ENCODE data around the gene TRIM2.

The TRIM2 gene

GRCh38 chr4:153295131-153295755 is 91.0 kb downstream of the TRIM2 start:
- Histone ChIP-seq H3K27me3 (replicated peaks; ENCODE audit: insufficient read depth, low read length) (no peaks in the 10 kb centered on the region), H3K36me3 (replicated peaks; ENCODE audit: insufficient read depth, low read length) (no peaks in the 10 kb centered on the region), H3K79me2 (ENCODE audit: low read length) (no peaks in the 10 kb centered on the region), H3K9ac (ENCODE audit: low read length) (no peak overlapping the region), H3K9me3 (replicated peaks; ENCODE audit: insufficient read depth, low read length) (no peaks in the 10 kb centered on the region), H3K4me3 (ENCODE audit: low read length) (no peak overlapping the region), H3K27ac (ENCODE audit: low read length) (no peak overlapping the region), H3K9me2 (replicated peaks; ENCODE audit: insufficient read depth, low read length) (no peaks in the 10 kb centered on the region), H4K20me1 (ENCODE audit: insufficient read depth, low read length) (no peaks in the 10 kb centered on the region), H3K4me2 (ENCODE audit: low read depth, low read length) (no peak overlapping the region), H3K4me1 (ENCODE audit: low read length) (no peaks in the 10 kb centered on the region), H3F3A (ENCODE audit: insufficient read depth, low read length) (no peaks in the 10 kb centered on the region), H2AFZ (ENCODE audit: low read length) (no peak overlapping the region)
- TF ChIP-seq EZH2 (optimal IDR thresholded peaks at IDR 0.05; ENCODE audit: low read depth, low read length) (no peak), EZH2phosphoT487 (IDR thresholded peaks at IDR 0.05; ENCODE audit: low read length) (no peak), CTCF (IDR thresholded peaks at IDR 0.05; ENCODE audit: low read length) (no peak)
- DNase-seq, result no peak

- no peak for DNase-seq
- Histone ChIP-seq H3K9me3 (replicated peaks; ENCODE audit: insufficient read depth, low read length) (no peaks in the 10 kb centered on the region), H3K79me2 (ENCODE audit: low read length) (no peaks in the 10 kb centered on the region), H3K4me2 (ENCODE audit: low read depth, low read length) (no peak overlapping the region), H3K4me1 (ENCODE audit: low read length) (no peaks in the 10 kb centered on the region), H3K27me3 (replicated peaks; ENCODE audit: insufficient read depth, low read length) (no peaks in the 10 kb centered on the region), H3K4me3 (ENCODE audit: low read length) (no peak overlapping the region), H2AFZ (ENCODE audit: low read length) (no peak overlapping the region), H3F3A (ENCODE audit: insufficient read depth, low read length) (no peaks in the 10 kb centered on the region), H3K36me3 (replicated peaks; ENCODE audit: insufficient read depth, low read length) (no peaks in the 10 kb centered on the region), H4K20me1 (ENCODE audit: insufficient read depth, low read length) (no peaks in the 10 kb centered on the region), H3K27ac (ENCODE audit: low read length) (no peak overlapping the region), H3K9me2 (replicated peaks; ENCODE audit: insufficient read depth, low read length) (no peaks in the 10 kb centered on the region), H3K9ac (ENCODE audit: low read length) (no peak overlapping the region)
- no peak for TF ChIP-seq EZH2phosphoT487 (IDR thresholded peaks at IDR 0.05; ENCODE audit: low read length)
- no peak for TF ChIP-seq EZH2 (optimal IDR thresholded peaks at IDR 0.05; ENCODE audit: low read depth, low read length)
- no peak for TF ChIP-seq CTCF (IDR thresholded peaks at IDR 0.05; ENCODE audit: low read length)
Observed at GRCh38 chr4:153296040-153296823, 92.0 kb downstream of the TRIM2 start.

GRCh38 chr4:153297116-153297515 is 92.9 kb downstream of the TRIM2 start:
- no peaks in the 10 kb centered on the region for H3K9me2 ChIP-seq (replicated peaks; ENCODE audit: insufficient read depth, low read length)
- H3K36me3 ChIP-seq (replicated peaks; ENCODE audit: insufficient read depth, low read length), result no peaks in the 10 kb centered on the region
- H3K9me3 ChIP-seq (replicated peaks; ENCODE audit: insufficient read depth, low read length), result no peaks in the 10 kb centered on the region
- TF ChIP-seq EZH2phosphoT487 (IDR thresholded peaks at IDR 0.05; ENCODE audit: low read length) (no peak), EZH2 (optimal IDR thresholded peaks at IDR 0.05; ENCODE audit: low read depth, low read length) (no peak), CTCF (IDR thresholded peaks at IDR 0.05; ENCODE audit: low read length) (no peak)
- no peaks in the 10 kb centered on the region for H3F3A ChIP-seq (ENCODE audit: insufficient read depth, low read length)
- H3K4me1 ChIP-seq (ENCODE audit: low read length), result no peaks in the 10 kb centered on the region
- no peak overlapping the region for H3K4me2 ChIP-seq (ENCODE audit: low read depth, low read length)
- H4K20me1 ChIP-seq (ENCODE audit: insufficient read depth, low read length), result no peaks in the 10 kb centered on the region
- H3K27me3 ChIP-seq (replicated peaks; ENCODE audit: insufficient read depth, low read length), result no peaks in the 10 kb centered on the region
- no peak overlapping the region for H3K27ac ChIP-seq (ENCODE audit: low read length)
- H3K79me2 ChIP-seq (ENCODE audit: low read length), result no peaks in the 10 kb centered on the region
- no peak overlapping the region for H3K4me3 ChIP-seq (ENCODE audit: low read length)
- no peak overlapping the region for H2AFZ ChIP-seq (ENCODE audit: low read length)
- no peak overlapping the region for H3K9ac ChIP-seq (ENCODE audit: low read length)
- no peak for DNase-seq
